WI38 (cell line): ENCODE results near the gene WDR20.
A peak's percentile ranks its signal among the peaks of the same experiment; 100 is the strongest.

Experiments
- H3K4me3 ChIP-seq: 2 replicates; pipeline ENCODE4 v1.5.1; 2011; ENCODE audit warnings: low read depth, mild to moderate bottlenecking, control low read depth, low read length
- TF ChIP-seq, protein P1 (sequence below): IDR thresholded peaks from 2 replicates; pipeline ENCODE4 v1.5.1; 2012; ENCODE audit warnings: low read depth, mild to moderate bottlenecking, control low read depth, low read length

WDR20 gene

GRCh38 chr14:102209224-102209966 lies 69.7 kb downstream of the WDR20 start:
- TF ChIP-seq, protein P1, sequence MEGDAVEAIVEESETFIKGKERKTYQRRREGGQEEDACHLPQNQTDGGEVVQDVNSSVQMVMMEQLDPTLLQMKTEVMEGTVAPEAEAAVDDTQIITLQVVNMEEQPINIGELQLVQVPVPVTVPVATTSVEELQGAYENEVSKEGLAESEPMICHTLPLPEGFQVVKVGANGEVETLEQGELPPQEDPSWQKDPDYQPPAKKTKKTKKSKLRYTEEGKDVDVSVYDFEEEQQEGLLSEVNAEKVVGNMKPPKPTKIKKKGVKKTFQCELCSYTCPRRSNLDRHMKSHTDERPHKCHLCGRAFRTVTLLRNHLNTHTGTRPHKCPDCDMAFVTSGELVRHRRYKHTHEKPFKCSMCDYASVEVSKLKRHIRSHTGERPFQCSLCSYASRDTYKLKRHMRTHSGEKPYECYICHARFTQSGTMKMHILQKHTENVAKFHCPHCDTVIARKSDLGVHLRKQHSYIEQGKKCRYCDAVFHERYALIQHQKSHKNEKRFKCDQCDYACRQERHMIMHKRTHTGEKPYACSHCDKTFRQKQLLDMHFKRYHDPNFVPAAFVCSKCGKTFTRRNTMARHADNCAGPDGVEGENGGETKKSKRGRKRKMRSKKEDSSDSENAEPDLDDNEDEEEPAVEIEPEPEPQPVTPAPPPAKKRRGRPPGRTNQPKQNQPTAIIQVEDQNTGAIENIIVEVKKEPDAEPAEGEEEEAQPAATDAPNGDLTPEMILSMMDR, result 0 out of 2 replicates have a peak, but pooled peaks have one; percentile 9

GRCh38 chr14:102210421-102211042 lies 70.8 kb downstream of the WDR20 start:
- no peak overlapping the region for H3K4me3 ChIP-seq
- TF ChIP-seq, protein P1, result no peak

More at GRCh38 chr14:102209224-102209966, 69.7 kb downstream of the WDR20 start:
- H3K4me3 ChIP-seq, result no peak overlapping the region

GRCh38 chr14:102211240-102211639 lies 71.5 kb downstream of the WDR20 start:
- no peak overlapping the region for H3K4me3 ChIP-seq
- TF ChIP-seq, protein P1, result no peak

- no peak overlapping the region for H3K4me3 ChIP-seq
- TF ChIP-seq, protein P1, result no peak
Observed at GRCh38 chr14:102212356-102212755, 72.7 kb downstream of the WDR20 start.

GRCh38 chr14:102212845-102213244 lies 73.1 kb downstream of the WDR20 start:
- H3K4me3 ChIP-seq, result no peak overlapping the region
- TF ChIP-seq, protein P1, result no peak

DNA sequence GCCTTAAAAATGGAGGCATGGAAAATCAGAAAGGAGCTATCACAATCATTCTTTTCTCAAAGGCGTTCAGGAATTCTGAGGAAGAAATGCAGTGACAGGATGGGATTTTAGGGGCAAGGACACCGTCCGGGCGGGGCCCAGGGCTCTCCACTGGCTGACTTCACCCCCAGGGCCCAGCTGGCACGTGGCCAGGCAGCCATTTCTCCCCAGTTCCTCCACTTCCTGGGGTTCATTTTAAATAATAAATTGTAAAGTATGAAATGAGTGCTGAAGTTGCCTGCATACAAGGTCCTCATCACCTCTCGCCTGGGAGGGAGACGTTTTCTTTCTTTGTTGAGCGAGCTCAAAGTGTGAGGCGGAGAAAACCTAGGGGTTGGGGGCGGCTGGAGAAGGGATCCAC lies 73.8 kb downstream of the WDR20 start:
- TF ChIP-seq, protein P1, result no peak
- H3K4me3 ChIP-seq, result no peak overlapping the region

DNA sequence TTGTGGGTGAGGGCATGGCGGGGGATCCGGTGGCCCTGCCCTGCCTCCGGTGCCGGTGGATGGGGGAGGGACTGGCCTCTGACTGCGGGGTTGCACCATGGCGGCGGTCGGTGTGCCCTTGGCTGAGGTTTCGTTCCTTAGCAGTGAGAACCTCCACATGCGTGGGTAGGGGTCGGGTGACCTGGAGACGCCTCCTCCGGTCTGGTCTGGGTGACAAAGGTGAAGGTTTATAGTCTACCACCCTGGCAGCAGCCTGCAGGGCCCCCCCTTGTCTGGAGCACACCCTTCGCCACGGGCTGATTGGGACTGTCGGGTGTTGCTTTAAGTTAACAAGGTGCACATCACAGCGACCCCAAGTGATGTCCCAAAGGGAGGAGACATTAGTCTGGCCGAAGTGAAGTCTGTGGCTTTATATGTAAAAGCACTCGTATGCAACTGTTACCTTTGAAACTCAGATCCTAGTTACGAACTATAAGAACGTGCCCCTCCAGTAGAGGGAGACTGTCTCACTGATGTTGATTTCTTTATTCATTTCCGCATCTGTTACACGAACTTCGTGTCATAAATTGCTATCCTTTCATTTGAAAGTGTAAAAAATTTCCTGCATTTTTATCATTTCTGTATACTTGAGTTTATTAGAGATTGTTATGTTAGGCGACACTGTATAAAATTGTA lies 74.4 kb downstream of the WDR20 start:
- TF ChIP-seq, protein P1, result no peak
- H3K4me3 ChIP-seq, result no peak overlapping the region
